SU-DHL-6 (cell line): ENCODE data around the gene SLC7A5.
"Not testable (repeated sequence)": the region's sequence is repeated elsewhere in the genome, so short reads cannot be mapped to it uniquely, and the experiment has no call there.

Experiments used
- CTCF ChIP-seq: fragments of 200-600 bp; sonication (generic); IDR thresholded peaks from one replicate; pipeline ENCODE4 v1.5.1; 2017; ENCODE audit warnings: antibody characterized with exemption, mild to moderate bottlenecking, low read length, moderate library complexity; ENCODE audit not compliant: insufficient read depth, poor library complexity, severe bottlenecking
- EZH2phosphoT487 ChIP-seq: fragments of 200-600 bp; sonication (generic), shearing (Covaris generic); conservative IDR thresholded peaks from 2 replicates; pipeline ENCODE4 v1.6.1; 2018; ENCODE audit warnings: mild to moderate bottlenecking, antibody characterized with exemption, low read length, moderate library complexity, mixed read lengths

- not testable (repeated sequence) for TF ChIP-seq CTCF, EZH2phosphoT487
Observed at GRCh38 chr16:87904963-87905362, 35.7 kb upstream of the SLC7A5 start.
